ENCODE data around the gene IFNLR1. TPM values are rescaled to one million over a fixed set of nuclear protein-coding genes. Genes with fewer than 3 reads are reported as not detected.

The IFNLR1 gene
- total and polyA plus RNA-seq, 2 donors (not counting 1 experiment from before 2014, with no cell fraction given) = under 0.01 to 0.02 TPM

GRCh38 chr1:24177161-24177560 lies 9.9 kb downstream of the IFNLR1 start:
- Histone ChIP-seq H3K79me2 (ENCODE audit: control insufficient read depth, insufficient read depth, low read length) (no peaks in the 10 kb centered on the region), H3K9ac (ENCODE audit: insufficient read depth, low read length) (no peak overlapping the region), H3K4me1 (ENCODE audit: control insufficient read depth, extremely low read depth, insufficient read depth, low read length) (no peaks in the 10 kb centered on the region), H3K4me2 (ENCODE audit: extremely low read depth, insufficient read depth, low read length) (no peak overlapping the region), H3K9me3 (ENCODE audit: control insufficient read depth, insufficient read depth, low read depth, low read length) (no peaks in the 10 kb centered on the region), H3K27ac (ENCODE audit: insufficient read depth, low read length) (no peak overlapping the region), H3K4me3 (replicated peaks in 1 of 4; ENCODE audit: control extremely low read depth in 1 of 4, insufficient read depth in 1 of 4, low read depth in 3 of 4, low read length in 4 of 4) (no peak overlapping the region), H3K36me3 (ENCODE audit: control insufficient read depth, insufficient read depth, low read length) (no peaks in the 10 kb centered on the region), H3K27me3 (ENCODE audit: control insufficient read depth, insufficient read depth, low read length) (peaks cover 11% of the 10 kb centered on the region), H2AFZ (ENCODE audit: low read length) (no peak overlapping the region), H4K20me1 (ENCODE audit: control insufficient read depth, extremely low read depth, insufficient read depth, low read length) (no peaks in the 10 kb centered on the region)
- no peak for DNase-seq (ENCODE audit: low read depth in 2 of 2)
- TF ChIP-seq EZH2 (IDR thresholded peaks at IDR 0.05; ENCODE audit: low read length, missing control alignments) (no peak), CTCF (conservative IDR thresholded peaks at IDR 0.05 in 1 of 2, IDR thresholded peaks at IDR 0.05 in 1 of 2; ENCODE audit: low read depth in 1 of 2, low read length in 2 of 2) (no peak)

GRCh38 chr1:24175033-24175755 lies 11.9 kb downstream of the IFNLR1 start:
- TF ChIP-seq CTCF (conservative IDR thresholded peaks at IDR 0.05 in 1 of 2, IDR thresholded peaks at IDR 0.05 in 1 of 2; ENCODE audit: low read depth in 1 of 2, low read length in 2 of 2) (no peak), EZH2 (IDR thresholded peaks at IDR 0.05; ENCODE audit: low read length, missing control alignments) (no peak)
- no peaks in the 10 kb centered on the region for H3K79me2 ChIP-seq (ENCODE audit: control insufficient read depth, insufficient read depth, low read length)

DNA sequence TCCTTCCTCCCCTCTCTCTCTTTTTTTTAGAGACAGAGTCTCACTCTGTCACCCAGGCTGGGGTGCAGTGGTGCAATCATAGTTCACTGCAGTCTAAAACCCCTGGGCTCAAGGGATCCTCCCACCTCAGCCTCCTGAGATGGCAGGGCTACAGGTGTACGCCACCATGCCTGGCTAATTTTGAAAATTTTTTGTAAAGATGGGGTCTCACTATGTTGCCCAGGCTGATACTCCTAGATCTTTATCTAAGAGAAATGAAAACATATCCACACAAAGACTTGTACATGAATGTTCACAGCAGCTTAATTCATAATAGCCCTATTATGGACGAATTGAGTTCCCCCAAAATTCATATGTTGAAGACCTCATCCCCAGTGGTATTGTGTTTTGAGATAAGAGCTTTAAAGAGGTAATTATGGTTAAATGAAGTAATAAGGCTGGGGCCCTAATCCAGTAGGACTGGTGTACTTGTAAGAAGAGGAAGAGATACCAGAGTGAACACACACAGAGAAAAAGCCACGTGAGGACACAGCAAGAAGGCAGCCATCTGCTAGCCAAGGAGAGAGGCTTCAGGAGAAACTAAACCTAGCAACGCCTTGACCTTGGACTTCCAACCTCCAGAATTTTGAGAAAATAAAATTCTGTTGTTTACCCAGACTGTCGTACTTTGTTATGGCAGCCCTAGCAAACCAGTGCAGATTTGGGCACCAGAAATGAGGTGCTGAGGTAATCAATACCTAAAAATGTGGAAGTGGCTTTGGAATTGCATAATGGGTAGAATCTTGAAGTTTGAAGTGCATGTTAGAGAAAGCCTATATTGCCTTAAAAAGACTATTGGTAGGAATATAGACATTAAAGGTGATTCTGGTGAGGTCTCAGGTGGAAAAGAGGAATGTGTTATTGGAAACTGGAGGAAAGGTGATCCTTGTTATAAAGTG lies 13.2 kb downstream of the IFNLR1 start:
- peaks cover 11% of the 10 kb centered on the region for H3K27me3 ChIP-seq (ENCODE audit: control insufficient read depth, insufficient read depth, low read length)
- no peak for TF ChIP-seq EZH2 (IDR thresholded peaks at IDR 0.05; ENCODE audit: low read length, missing control alignments)
- no peak for TF ChIP-seq CTCF (conservative IDR thresholded peaks at IDR 0.05 in 1 of 2, IDR thresholded peaks at IDR 0.05 in 1 of 2; ENCODE audit: low read depth in 1 of 2, low read length in 2 of 2)
- no peak overlapping the region for H2AFZ ChIP-seq (ENCODE audit: low read length)
- no peaks in the 10 kb centered on the region for H3K79me2 ChIP-seq (ENCODE audit: control insufficient read depth, insufficient read depth, low read length)
- H3K9ac ChIP-seq (ENCODE audit: insufficient read depth, low read length) = no peak overlapping the region
- H3K4me1 ChIP-seq (ENCODE audit: control insufficient read depth, extremely low read depth, insufficient read depth, low read length) = no peaks in the 10 kb centered on the region
- no peak overlapping the region for H3K4me2 ChIP-seq (ENCODE audit: extremely low read depth, insufficient read depth, low read length)
- no peak overlapping the region for H3K27ac ChIP-seq (ENCODE audit: insufficient read depth, low read length)
- no peaks in the 10 kb centered on the region for H3K36me3 ChIP-seq (ENCODE audit: control insufficient read depth, insufficient read depth, low read length)
- no peaks in the 10 kb centered on the region for H4K20me1 ChIP-seq (ENCODE audit: control insufficient read depth, extremely low read depth, insufficient read depth, low read length)
- no peaks in the 10 kb centered on the region for H3K9me3 ChIP-seq (ENCODE audit: control insufficient read depth, insufficient read depth, low read depth, low read length)
- DNase-seq (ENCODE audit: low read depth in 2 of 2) = no peak
- no peak overlapping the region for H3K4me3 ChIP-seq (replicated peaks in 1 of 4; ENCODE audit: control extremely low read depth in 1 of 4, insufficient read depth in 1 of 4, low read depth in 3 of 4, low read length in 4 of 4)

More at GRCh38 chr1:24175033-24175755, 11.9 kb downstream of the IFNLR1 start:
- H3K27me3 ChIP-seq (ENCODE audit: control insufficient read depth, insufficient read depth, low read length) = peaks cover 11% of the 10 kb centered on the region
- H3K36me3 ChIP-seq (ENCODE audit: control insufficient read depth, insufficient read depth, low read length) = no peaks in the 10 kb centered on the region
- no peak overlapping the region for H3K4me2 ChIP-seq (ENCODE audit: extremely low read depth, insufficient read depth, low read length)
- H2AFZ ChIP-seq (ENCODE audit: low read length) = no peak overlapping the region
- no peaks in the 10 kb centered on the region for H3K4me1 ChIP-seq (ENCODE audit: control insufficient read depth, extremely low read depth, insufficient read depth, low read length)
- no peak overlapping the region for H3K4me3 ChIP-seq (replicated peaks in 1 of 4; ENCODE audit: control extremely low read depth in 1 of 4, insufficient read depth in 1 of 4, low read depth in 3 of 4, low read length in 4 of 4)
- H4K20me1 ChIP-seq (ENCODE audit: control insufficient read depth, extremely low read depth, insufficient read depth, low read length) = no peaks in the 10 kb centered on the region
- H3K9me3 ChIP-seq (ENCODE audit: control insufficient read depth, insufficient read depth, low read depth, low read length) = no peaks in the 10 kb centered on the region
- no peak overlapping the region for H3K27ac ChIP-seq (ENCODE audit: insufficient read depth, low read length)
- no peak for DNase-seq (ENCODE audit: low read depth in 2 of 2)
- H3K9ac ChIP-seq (ENCODE audit: insufficient read depth, low read length) = no peak overlapping the region

All from fibroblast of lung (primary cell).